Lower lobe of right lung (tissue), 2 donors: ENCODE measurements around the gene GEMIN2. TPM values are rescaled to one million over a fixed set of nuclear protein-coding genes. Genes with fewer than 3 reads are reported as not detected.

Source experiments
- ATAC-seq, 2 donors: fragments of 200-7000 bp; cut with Tn5 transposase; one replicate each; pipeline ENCODE4 v1.9.1; 2020 to 2022; ENCODE audit warnings: mild to moderate bottlenecking in 2 of 2, moderate library complexity in 2 of 2
- DNase-seq: peaks from one replicate; pipeline ENCODE4 v3.0.0-alpha.2; 2020
- H3K27ac ChIP-seq: fragments of 200-600 bp; one replicate; pipeline ENCODE4 v1.8.0; 2022
- H3K27me3 ChIP-seq: fragments of 200-600 bp; one replicate; pipeline ENCODE4 v1.8.0; 2022; ENCODE audit warnings: low read depth
- H3K36me3 ChIP-seq: fragments of 200-600 bp; one replicate; pipeline ENCODE4 v1.8.0; 2022; ENCODE audit warnings: mild to moderate bottlenecking
- H3K4me1 ChIP-seq: fragments of 200-600 bp; one replicate; pipeline ENCODE4 v1.8.0; 2022
- H3K4me3 ChIP-seq: fragments of 200-600 bp; one replicate; pipeline ENCODE4 v1.8.0; 2022; ENCODE audit warnings: mild to moderate bottlenecking
- H3K9me3 ChIP-seq: fragments of 200-600 bp; one replicate; pipeline ENCODE4 v1.8.0; 2022
- intact Hi-C: fragments of 100-400 bp; cut with DNase I; formaldehyde crosslinking; loops from one replicate; pipeline ENCODE4 v1.11.0; 2022
- total RNA-seq: library from RNA; stranded (reverse); fragmentation: NEBNext Ultra II Directional; extraction: Animal tissue kit (Norgen Biotek cat#: 25700); gene quantifications from one replicate; pipeline ENCODE4 v1.2.1, GENCODE V29; 2021
- TF ChIP-seq, protein P1 (sequence below): fragments of 200-600 bp; IDR thresholded peaks from one replicate; pipeline ENCODE4 v1.8.0; 2022; ENCODE audit warnings: antibody characterized with exemption, mild to moderate bottlenecking
- donor health status: DM: no; HTN: yes; CAD: no; lungs with severe emphysema.

GEMIN2 gene
- total RNA-seq, 1 donor from 2014 or later: 8.4 TPM

DNA sequence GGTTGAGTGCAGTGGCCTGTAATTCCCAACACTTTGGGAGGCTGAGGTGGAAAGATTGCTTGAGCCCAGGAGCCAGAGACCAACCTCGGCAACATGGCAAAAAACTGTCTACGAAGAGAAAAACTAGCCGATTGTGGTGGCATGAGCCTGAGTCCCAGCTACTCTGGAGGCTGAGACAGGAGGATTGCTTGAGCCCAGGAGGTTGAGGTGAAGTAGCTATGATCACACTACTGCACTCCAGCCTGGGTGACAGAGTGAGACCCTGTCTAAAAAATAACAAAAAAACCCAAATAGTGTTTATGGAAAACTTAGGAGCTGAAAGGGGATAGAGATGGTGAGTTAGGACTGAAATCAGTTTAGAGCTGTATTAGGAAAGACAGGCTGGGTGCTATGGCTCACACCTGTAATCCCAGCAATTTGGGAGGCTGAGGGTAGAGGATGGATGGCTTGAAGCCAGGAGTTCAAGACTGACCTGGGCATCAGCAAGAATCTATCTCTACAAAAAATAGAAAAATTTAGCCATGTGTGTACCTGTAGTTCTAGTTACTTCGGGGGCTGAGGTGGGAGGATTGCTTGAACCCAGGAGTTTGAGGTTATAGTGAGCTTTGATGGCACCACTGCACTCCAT is 70.6 kb downstream of the GEMIN2 start:
- Histone ChIP-seq H3K4me1 (peaks cover 5% of the 10 kb centered on the region), H3K27ac (no peak overlapping the region), H3K4me3 (no peak overlapping the region), H3K36me3 (peaks cover 54% of the 10 kb centered on the region), H3K27me3 (no peaks in the 10 kb centered on the region), H3K9me3 (no peaks in the 10 kb centered on the region)
- no peak for DNase-seq
- peak in 1 of 2 donors; percentile 27 for ATAC-seq
- intact Hi-C loops: no loop called here
- TF ChIP-seq, protein P1, sequence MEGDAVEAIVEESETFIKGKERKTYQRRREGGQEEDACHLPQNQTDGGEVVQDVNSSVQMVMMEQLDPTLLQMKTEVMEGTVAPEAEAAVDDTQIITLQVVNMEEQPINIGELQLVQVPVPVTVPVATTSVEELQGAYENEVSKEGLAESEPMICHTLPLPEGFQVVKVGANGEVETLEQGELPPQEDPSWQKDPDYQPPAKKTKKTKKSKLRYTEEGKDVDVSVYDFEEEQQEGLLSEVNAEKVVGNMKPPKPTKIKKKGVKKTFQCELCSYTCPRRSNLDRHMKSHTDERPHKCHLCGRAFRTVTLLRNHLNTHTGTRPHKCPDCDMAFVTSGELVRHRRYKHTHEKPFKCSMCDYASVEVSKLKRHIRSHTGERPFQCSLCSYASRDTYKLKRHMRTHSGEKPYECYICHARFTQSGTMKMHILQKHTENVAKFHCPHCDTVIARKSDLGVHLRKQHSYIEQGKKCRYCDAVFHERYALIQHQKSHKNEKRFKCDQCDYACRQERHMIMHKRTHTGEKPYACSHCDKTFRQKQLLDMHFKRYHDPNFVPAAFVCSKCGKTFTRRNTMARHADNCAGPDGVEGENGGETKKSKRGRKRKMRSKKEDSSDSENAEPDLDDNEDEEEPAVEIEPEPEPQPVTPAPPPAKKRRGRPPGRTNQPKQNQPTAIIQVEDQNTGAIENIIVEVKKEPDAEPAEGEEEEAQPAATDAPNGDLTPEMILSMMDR: no peak

DNA sequence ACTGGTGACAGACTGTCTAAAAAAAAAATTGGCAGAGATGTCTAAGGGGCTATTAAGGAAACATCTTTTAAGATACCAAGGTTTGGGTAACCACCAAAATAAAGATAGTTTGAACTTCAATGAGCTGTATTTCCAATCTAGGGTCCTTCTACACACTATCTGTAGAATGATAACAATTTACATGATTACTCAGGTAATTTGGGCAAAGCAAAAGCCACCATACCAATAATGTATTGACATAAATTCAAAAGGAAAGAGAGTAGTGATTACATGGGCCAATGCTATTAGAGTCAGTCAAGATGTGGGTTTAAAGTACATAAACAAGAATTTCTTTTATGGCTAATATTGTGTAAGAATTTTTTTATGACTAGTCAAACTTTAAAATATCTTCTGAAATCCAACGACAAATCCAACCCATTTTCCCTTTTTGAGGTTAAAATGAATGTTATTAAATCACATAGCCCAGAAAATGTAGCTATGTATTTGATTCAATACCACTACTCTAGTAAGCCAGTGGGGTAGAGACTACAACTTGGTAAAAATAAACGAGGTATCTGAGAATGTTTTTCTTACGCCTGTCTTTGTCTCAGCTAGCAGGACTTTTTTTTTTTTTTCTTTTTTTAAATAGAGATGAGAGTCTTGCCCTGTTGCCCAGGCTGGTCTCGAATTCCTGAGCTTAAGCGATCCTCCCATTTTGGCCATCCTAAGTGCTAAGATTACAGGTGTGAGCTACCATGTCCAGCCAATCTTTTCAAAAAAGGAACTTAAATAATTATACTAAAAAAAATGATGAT is 71.3 kb downstream of the GEMIN2 start:
- no peaks in the 10 kb centered on the region for H3K27me3 ChIP-seq
- DNase-seq (no peak), ATAC-seq (no peak)
- no peak overlapping the region for H3K4me3 ChIP-seq
- intact Hi-C loops: no loop called here
- no peak overlapping the region for H3K27ac ChIP-seq
- H3K36me3 ChIP-seq: peaks cover 47% of the 10 kb centered on the region
- peaks cover 5% of the 10 kb centered on the region for H3K4me1 ChIP-seq
- TF ChIP-seq, protein P1: no peak
- no peaks in the 10 kb centered on the region for H3K9me3 ChIP-seq

Other genes with a start within 250 kb of the GEMIN2 start
- 56.7 TPM for gene SEC23A, start 11.1 kb upstream of the GEMIN2 start, total RNA-seq
- 23.9 TPM for gene TRAPPC6B, start 56.0 kb downstream of the GEMIN2 start, total RNA-seq
- gene PNN, start 60.9 kb downstream of the GEMIN2 start, total RNA-seq: 42.9 TPM
- 34.2 TPM for gene MIA2, start 119.6 kb downstream of the GEMIN2 start, total RNA-seq